Left cardiac atrium (tissue), 4 donors: ENCODE data around the gene SLC39A5. TPM values are rescaled to one million over a fixed set of nuclear protein-coding genes. Genes with fewer than 3 reads are reported as not detected.

Source experiments
- ATAC-seq, 2 donors: fragments of 200-7000 bp; cut with Tn5 transposase; one replicate each; pipeline ENCODE4 v1.9.1; 2020; ENCODE audit warnings: mild to moderate bottlenecking in 2 of 2, moderate library complexity in 2 of 2
- DNase-seq: peaks from one replicate; pipeline ENCODE4 v3.0.0-alpha.2; 2020
- intact Hi-C, 2 donors: fragments of 100-400 bp; cut with DNase I; formaldehyde crosslinking; loops; one replicate each; pipeline versions ENCODE4 v1.14.1 to v1.15.1; 2022 to 2023
- total RNA-seq, 2 donors: library from RNA; stranded (reverse); fragmentation: NEBNext Ultra II Directional; extraction: Animal tissue kit (Norgen Biotek cat#: 25700); gene quantifications; one replicate each; pipeline ENCODE4 v1.2.1, GENCODE V29; 2021
- donor health status: DM: no; HTN: yes; CAD: no.
- donor health status: DM: no; HTN: yes; CAD: no; lungs with severe emphysema.
- donor health status: DM: yes; HTN: yes; CAD: no.
- donor health status: Dilated cardiomyopathy.

The SLC39A5 gene
- total RNA-seq, 2 donors from 2014 or later, result not detected

GRCh38 chr12:56236091-56236490 lies 6.2 kb downstream of the SLC39A5 start:
- no peak for ATAC-seq
- intact Hi-C loops, result no loop called here
- no peak for DNase-seq

- ATAC-seq (peak in 1 of 2 donors; percentile 3), DNase-seq (no peak)
- intact Hi-C loops, result no loop called here
Observed at GRCh38 chr12:56236985-56237384, 7.1 kb downstream of the SLC39A5 start.

- no peak for ATAC-seq
- intact Hi-C loops, result no loop called here
Observed at GRCh38 chr12:56237552-56237951, 7.7 kb downstream of the SLC39A5 start.

GRCh38 chr12:56241424-56242303 lies 11.8 kb downstream of the SLC39A5 start:
- DNase-seq (no peak), ATAC-seq (no peak)
- intact Hi-C loops, result no loop called here

More at GRCh38 chr12:56237552-56237951, 7.7 kb downstream of the SLC39A5 start:
- DNase-seq, result no peak

- intact Hi-C loops, result no loop called here
- ATAC-seq (no peak), DNase-seq (no peak)
Observed at GRCh38 chr12:56242986-56243385, 13.1 kb downstream of the SLC39A5 start.

GRCh38 chr12:56243731-56244181 lies 13.9 kb downstream of the SLC39A5 start:
- ATAC-seq (peak; percentile 14 to 62), DNase-seq (no peak)
- intact Hi-C loops, result no loop called here

- DNase-seq (no peak), ATAC-seq (no peak)
- intact Hi-C loops, result no loop called here
Observed at GRCh38 chr12:56244494-56244893, 14.6 kb downstream of the SLC39A5 start.

GRCh38 chr12:56247923-56248322 lies 18.1 kb downstream of the SLC39A5 start:
- DNase-seq, result no peak
- intact Hi-C loops, result no loop called here
- no peak for ATAC-seq

GRCh38 chr12:56248711-56249110 lies 18.9 kb downstream of the SLC39A5 start:
- no peak for ATAC-seq
- DNase-seq, result no peak
- intact Hi-C loops, result no loop called here

- ATAC-seq, result no peak
- intact Hi-C loops, result no loop called here
- DNase-seq, result no peak
Observed at GRCh38 chr12:56252649-56253048, 22.8 kb downstream of the SLC39A5 start.

GRCh38 chr12:56253091-56253490 lies 23.2 kb downstream of the SLC39A5 start:
- ATAC-seq (no peak), DNase-seq (no peak)
- intact Hi-C loops, result no loop called here

- ATAC-seq (no peak), DNase-seq (no peak)
- intact Hi-C loops, result no loop called here
Observed at GRCh38 chr12:56255671-56256070, 25.8 kb downstream of the SLC39A5 start.

- DNase-seq (peak; percentile 40), ATAC-seq (peak in 1 of 2 donors; percentile 9)
- intact Hi-C loops, result no loop called here
Observed at GRCh38 chr12:56256326-56256960, 26.6 kb downstream of the SLC39A5 start.

- ATAC-seq (no peak), DNase-seq (no peak)
- intact Hi-C loops, result no loop called here
Observed at GRCh38 chr12:56257071-56257470, 27.2 kb downstream of the SLC39A5 start.

- intact Hi-C loops, result no loop called here
- ATAC-seq, result peak; percentile 12 to 15
- no peak for DNase-seq
Observed at GRCh38 chr12:56257491-56258067, 27.7 kb downstream of the SLC39A5 start.

- ATAC-seq (peak; percentile 96 to 97), DNase-seq (peak; percentile 80)
- intact Hi-C loops, result no loop called here
Observed at GRCh38 chr12:56258068-56258819, 28.4 kb downstream of the SLC39A5 start, which contains the start of gene ANKRD52. Gene ANKRD52, minus strand, starts transcription at chr12:56258384. Its CDS starts 115 bp downstream, at chr12:56258269.

GRCh38 chr12:56258820-56259183 lies 29.0 kb downstream of the SLC39A5 start:
- intact Hi-C loops, result no loop called here
- ATAC-seq, result no peak
- DNase-seq, result no peak

GRCh38 chr12:56260380-56260779 lies 30.5 kb downstream of the SLC39A5 start:
- intact Hi-C loops, result no loop called here

GRCh38 chr12:56260921-56261320 lies 31.1 kb downstream of the SLC39A5 start:
- DNase-seq (no peak), ATAC-seq (no peak)
- intact Hi-C loops, result no loop called here

More at GRCh38 chr12:56260380-56260779, 30.5 kb downstream of the SLC39A5 start:
- no peak for DNase-seq
- ATAC-seq, result no peak
